GM12875 (cell line): Measurements from ENCODE around the gene NAALADL2.
"Not testable (repeated sequence)": the region's sequence is repeated elsewhere in the genome, so short reads cannot be mapped to it uniquely, and the experiment has no call there.

Experiments
- H3K4me3 ChIP-seq: one replicate; pipeline ENCODE4 v1.5.1; 2011; ENCODE audit warnings: low read depth, low read length, control low read depth
- CTCF ChIP-seq: IDR thresholded peaks from 2 replicates; pipeline ENCODE4 v1.5.1; 2011; ENCODE audit warnings: low read depth, mild to moderate bottlenecking, control low read depth, inconsistent platforms, low read length, moderate library complexity, borderline replicate concordance; ENCODE audit not compliant: insufficient read depth

Gene NAALADL2

DNA sequence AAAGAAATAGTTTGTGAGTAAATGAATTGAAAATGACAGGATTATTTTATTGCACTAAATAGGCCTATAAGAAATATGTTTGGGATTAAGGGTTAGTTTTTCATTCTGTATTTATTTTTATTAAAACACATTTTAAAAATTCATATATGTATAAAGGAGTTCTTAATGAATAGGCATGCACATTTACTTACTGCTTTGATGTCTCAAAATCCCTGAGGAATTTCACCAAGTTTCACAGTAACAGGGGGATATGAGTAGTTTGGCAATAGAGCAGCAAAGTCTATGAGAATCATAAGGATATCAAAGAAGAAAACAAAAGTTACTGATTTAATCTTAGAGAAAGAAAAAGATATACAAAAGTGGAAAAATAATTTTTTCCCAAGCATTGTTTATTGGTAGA, 411.7 kb downstream of the NAALADL2 start:
- H3K4me3 ChIP-seq = no peak overlapping the region
- TF ChIP-seq CTCF = no peak

DNA sequence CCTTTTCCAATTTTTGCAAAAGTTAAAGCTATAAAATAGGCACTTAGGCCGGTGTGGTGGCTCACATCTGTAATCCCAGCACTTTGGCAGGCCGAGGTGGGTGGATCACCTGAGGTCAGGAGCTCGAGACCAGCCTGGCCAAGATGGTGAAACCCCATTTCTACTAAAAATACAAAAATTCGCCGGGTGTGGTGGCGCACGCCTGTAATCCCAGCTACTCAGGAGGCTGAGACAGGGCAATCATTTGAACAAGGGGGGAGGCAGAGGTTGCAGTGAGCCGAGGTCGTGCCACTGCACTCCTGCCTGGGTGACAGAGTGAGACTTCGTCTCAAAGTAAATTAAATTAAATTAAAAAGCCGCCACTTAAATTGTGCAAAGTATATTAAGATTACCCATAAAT, 412.3 kb downstream of the NAALADL2 start:
- H3K4me3 ChIP-seq = not testable (repeated sequence)

DNA sequence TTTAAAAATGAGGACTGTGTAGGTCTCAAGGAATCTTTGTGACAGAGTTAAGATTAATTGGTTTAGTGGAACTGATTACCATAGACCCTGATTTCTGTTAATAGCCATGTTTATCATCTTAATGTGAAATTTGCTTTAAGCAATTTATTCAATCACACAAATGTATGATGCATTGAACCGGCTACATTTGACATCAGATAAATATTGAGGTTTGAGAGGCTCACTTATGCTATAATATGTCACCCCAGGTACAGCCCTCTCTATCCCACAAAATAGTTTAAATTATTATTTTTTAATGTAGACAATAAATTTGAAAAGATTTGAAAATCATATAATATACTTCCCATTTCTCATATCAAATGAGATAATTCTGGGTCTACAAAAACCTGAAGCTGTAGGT, 413.3 kb downstream of the NAALADL2 start:
- TF ChIP-seq CTCF = no peak
- H3K4me3 ChIP-seq = peak overlapping the region; percentile 26

- no peak for TF ChIP-seq CTCF
- H3K4me3 ChIP-seq = peak overlapping the region; percentile 33
Observed at GRCh38 chr3:175273573-175273972, 414.4 kb downstream of the NAALADL2 start.

GRCh38 chr3:175274056-175274455, 414.9 kb downstream of the NAALADL2 start:
- no peak for TF ChIP-seq CTCF
- H3K4me3 ChIP-seq = peak overlapping the region; percentile 33

DNA sequence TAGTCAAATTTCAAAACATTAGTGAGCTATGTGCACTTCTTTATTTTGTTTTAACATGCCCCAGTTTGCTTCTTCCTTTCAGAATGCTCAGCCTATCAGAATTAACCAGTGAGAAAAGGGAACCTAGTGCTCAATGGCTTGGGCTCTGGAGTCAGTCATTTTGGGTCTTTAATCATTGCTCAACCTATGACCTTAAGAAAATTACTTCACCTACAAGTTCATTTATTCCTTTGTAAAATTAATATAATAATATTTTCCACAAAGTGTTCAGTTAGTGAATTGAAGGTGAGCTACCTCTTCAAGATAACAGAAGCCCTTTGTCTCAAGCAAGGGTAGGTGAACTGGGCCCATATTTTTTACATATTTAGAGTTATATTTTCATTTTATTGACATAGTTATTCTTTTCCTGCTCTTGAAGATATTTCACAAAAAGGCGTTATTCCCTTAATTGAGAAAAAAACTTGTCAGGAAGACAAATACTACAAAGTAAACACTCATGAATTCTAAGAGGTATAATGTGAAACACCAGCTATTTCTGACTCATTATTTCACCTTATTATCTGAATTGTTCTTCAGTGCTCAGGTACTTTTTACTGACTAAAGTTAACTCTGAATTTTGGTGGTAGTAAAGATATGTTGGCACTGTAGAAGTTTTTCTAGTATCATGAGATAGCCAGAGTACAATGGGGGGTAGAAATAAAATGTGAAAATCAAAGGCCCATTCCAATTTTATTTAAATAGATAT, 415.5 kb downstream of the NAALADL2 start:
- no peak overlapping the region for H3K4me3 ChIP-seq
- TF ChIP-seq CTCF = no peak

- no peak overlapping the region for H3K4me3 ChIP-seq
- no peak for TF ChIP-seq CTCF
Observed at GRCh38 chr3:175278680-175279079, 419.5 kb downstream of the NAALADL2 start.
